Spinal cord (tissue), 10 donors: ENCODE results near the gene NLE1. TPM values are rescaled to one million over a fixed set of nuclear protein-coding genes. Genes with fewer than 3 reads are reported as not detected.
"Not testable (repeated sequence)": the region's sequence is repeated elsewhere in the genome, so short reads cannot be mapped to it uniquely, and the experiment has no call there.

Source experiments
- DNase-seq, 6 donors: peaks; one replicate each; pipeline versions ENCODE4 v3.0.0 to v3.0.0-alpha.2; 2013 to 2015; ENCODE audit warnings: low spot score in 6 of 6, low read depth in 4 of 6
- H3K27ac ChIP-seq: one replicate; pipeline ENCODE4 v1.5.1; 2013; ENCODE audit warnings: low read depth, low read length, control low read depth
- H3K27me3 ChIP-seq: one replicate; pipeline ENCODE4 v1.6.1; 2013; ENCODE audit warnings: low read length; ENCODE audit not compliant: control insufficient read depth, insufficient read depth
- H3K36me3 ChIP-seq: one replicate; pipeline ENCODE4 v1.6.1; 2013; ENCODE audit warnings: low read length; ENCODE audit not compliant: control insufficient read depth, insufficient read depth
- H3K4me1 ChIP-seq: one replicate; pipeline ENCODE4 v1.6.1; 2013; ENCODE audit warnings: low read length; ENCODE audit not compliant: control insufficient read depth, insufficient read depth
- H3K4me3 ChIP-seq: one replicate; pipeline ENCODE4 v1.5.1; 2013; ENCODE audit warnings: low read depth, low read length, control low read depth
- H3K9me3 ChIP-seq: one replicate; pipeline ENCODE4 v1.6.1; 2013; ENCODE audit warnings: low read length; ENCODE audit not compliant: control insufficient read depth, insufficient read depth
- WGBS: methylation state at CpG from one replicate; pipeline ENCODE4 v1.1.5; 2013; ENCODE audit warnings: missing lambda C conversion rate; ENCODE audit not compliant: insufficient coverage; 5-methylcytosine and 5-hydroxymethylcytosine counted together
- long read RNA-seq, 4 donors: transcript quantifications; one replicate each; lab custom pipeline, GENCODE V29; 2026
- polyA plus RNA-seq, 2 donors: library from polyadenylated mRNA; unstranded; fragments of 120-200 nt; gene quantifications; one replicate each; pipeline ENCODE4 v1.2.1, GENCODE V29; 2013; ENCODE audit not compliant: insufficient read length in 2 of 2
- total RNA-seq, 2 donors: library from RNA; depleted of rRNA in 1 of 2; stranded (reverse); fragments of 120-200 nt in 1 of 2; fragments of >200 nt in 1 of 2; gene quantifications; one replicate each; pipeline versions ENCODE4 v1.2.3 to v1.2.4, GENCODE V29; 2013 to 2014
- donor health status: healthy.

Gene NLE1
- total RNA-seq: 10 to 100 TPM; 14.2 to 14.3 TPM
- polyA plus RNA-seq: 10 to 100 TPM; 23.7 to 26.1 TPM
- long read RNA-seq, donor 1, full-length matches to known transcripts: 5 of 5 reads
- long read RNA-seq, donor 1, partial matches to known transcripts: 0 of 5 reads
- long read RNA-seq, donor 1, other reads (novel, unspliced or antisense): 0 of 5 reads
- long read RNA-seq, donor 2, full-length matches to known transcripts: 2 of 2 reads
- long read RNA-seq, donor 2, partial matches to known transcripts: 0 of 2 reads
- long read RNA-seq, donor 2, other reads (novel, unspliced or antisense): 0 of 2 reads
- long read RNA-seq, donor 3, full-length matches to known transcripts: 3 of 3 reads
- long read RNA-seq, donor 3, partial matches to known transcripts: 0 of 3 reads
- long read RNA-seq, donor 3, other reads (novel, unspliced or antisense): 0 of 3 reads
- long read RNA-seq, donor 4, partial matches to known transcripts: 0 of 4 reads
- long read RNA-seq, donor 4, other reads (novel, unspliced or antisense): 0 of 4 reads

DNA sequence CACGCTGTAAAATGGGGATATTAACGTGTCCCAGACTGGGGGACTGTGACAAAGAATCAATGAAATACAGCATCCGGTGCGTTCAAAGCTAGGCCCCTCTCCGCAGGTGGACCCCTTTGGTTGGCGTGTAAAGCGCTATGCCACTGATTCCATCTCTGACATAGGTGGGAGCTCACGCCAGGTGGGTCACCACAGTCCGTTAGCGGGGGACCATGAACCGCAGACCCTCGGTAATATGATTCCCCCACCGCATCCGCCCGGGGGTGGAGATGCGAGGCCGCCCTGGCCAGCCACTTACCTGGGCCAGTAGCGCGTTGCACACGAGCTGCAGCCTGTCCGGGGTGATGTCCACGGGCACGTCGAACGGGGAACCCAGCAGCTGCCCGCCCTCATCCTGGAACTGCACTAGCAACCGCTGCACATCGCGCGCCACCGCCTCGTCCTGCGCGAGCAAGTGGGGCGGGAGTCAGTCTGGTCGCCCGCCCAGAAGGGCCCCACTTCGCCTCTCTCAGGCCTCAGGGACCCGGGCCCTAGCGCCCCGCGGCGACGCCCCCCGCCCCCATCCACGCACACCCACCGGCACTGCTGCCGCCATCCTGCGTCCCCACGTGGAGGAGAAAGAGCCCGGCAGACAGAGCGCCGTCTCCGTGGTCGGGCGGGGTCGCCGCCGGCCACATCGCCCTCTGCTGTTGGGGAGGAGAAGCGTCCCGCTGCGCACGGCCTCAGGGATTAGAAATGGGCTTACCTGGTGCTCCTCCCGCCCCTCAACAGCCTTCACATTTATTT is at the start of gene NLE1:
NLE1 (minus strand) TSS at position 623 of the 786 bp plus-strand sequence; CDS start at position 595, 28 bp downstream.
- peak; percentile 31 to 95 (median 69) for DNase-seq
- WGBS: under 1% methylated on average over 64 of the region's 65 CpGs
- Histone ChIP-seq H3K4me3 (peak within 1 kb of the TSS; percentile 60), H3K27me3 (no peaks in the 10 kb centered on the region), H3K4me1 (peaks cover 15% of the 10 kb centered on the region), H3K36me3 (peaks cover 27% of the 10 kb centered on the region), H3K9me3 (no peaks in the 10 kb centered on the region), H3K27ac (no peak within 1 kb of the TSS)

DNA sequence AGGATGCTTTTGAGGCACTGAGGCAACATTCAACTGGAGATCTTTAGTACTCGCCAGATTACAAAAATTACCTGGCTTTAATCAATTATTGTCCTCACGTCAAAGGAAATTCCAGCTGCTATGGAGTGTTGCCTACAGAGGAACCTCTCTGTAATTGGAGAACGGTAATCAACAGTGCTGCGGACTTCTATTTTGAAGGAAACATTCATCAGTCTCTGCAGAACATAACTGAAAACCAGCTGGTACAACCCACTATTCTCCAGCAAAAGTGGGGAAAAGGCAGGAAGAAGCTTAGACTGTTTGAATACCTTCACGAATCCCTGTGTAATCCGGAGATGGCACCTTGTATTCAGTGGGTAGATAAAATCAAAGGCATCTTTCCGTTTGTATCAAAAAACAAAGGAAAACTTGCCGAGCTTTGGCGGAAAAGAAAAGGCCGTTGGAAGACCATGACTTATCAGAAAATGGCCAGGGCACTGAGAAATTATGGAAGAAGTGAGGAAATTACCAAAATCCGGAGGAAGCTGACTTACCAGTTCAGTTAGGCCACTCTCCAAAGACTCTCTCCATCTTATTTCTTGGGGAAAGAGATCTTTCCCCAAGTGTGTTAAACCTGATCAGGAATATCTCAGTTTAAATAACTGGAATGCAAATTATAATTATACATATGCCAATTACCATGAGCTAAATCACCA is 49.0 kb upstream of the NLE1 start:
- WGBS: 70% methylated on average over 6 of the region's 11 CpGs
- H3K4me1 ChIP-seq: no peaks in the 10 kb centered on the region
- H3K4me3 ChIP-seq: no peak overlapping the region
- H3K36me3 ChIP-seq: no peaks in the 10 kb centered on the region
- no peak overlapping the region for H3K27ac ChIP-seq
- no peak for DNase-seq
- no peaks in the 10 kb centered on the region for H3K27me3 ChIP-seq
- H3K9me3 ChIP-seq: no peaks in the 10 kb centered on the region

DNA sequence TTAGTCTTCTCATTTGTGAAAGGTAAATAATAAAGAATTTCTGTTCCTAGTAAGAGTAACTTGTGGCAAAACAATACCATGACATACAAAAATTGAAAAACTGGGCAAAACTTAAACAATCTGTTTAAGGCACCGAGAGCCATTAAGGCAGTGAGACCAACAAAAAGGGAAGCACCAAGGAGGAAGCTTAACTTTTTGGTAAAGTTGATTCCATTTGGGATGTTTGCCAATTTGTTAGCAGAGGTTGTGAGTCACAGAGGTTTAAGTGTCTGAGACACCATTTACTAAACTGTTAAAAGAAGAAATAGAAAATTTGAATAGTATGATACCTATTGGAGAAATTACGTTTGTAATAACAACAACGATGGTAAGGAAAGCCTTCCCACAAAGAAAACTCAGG is 47.2 kb upstream of the NLE1 start:
- no peak for DNase-seq
- no peak overlapping the region for H3K4me3 ChIP-seq
- no peak overlapping the region for H3K27ac ChIP-seq
- WGBS: 80% methylated on average over 1 of the region's 3 CpGs
- H3K4me1 ChIP-seq: no peaks in the 10 kb centered on the region
- H3K27me3 ChIP-seq: no peaks in the 10 kb centered on the region
- H3K36me3 ChIP-seq: no peaks in the 10 kb centered on the region
- no peaks in the 10 kb centered on the region for H3K9me3 ChIP-seq

DNA sequence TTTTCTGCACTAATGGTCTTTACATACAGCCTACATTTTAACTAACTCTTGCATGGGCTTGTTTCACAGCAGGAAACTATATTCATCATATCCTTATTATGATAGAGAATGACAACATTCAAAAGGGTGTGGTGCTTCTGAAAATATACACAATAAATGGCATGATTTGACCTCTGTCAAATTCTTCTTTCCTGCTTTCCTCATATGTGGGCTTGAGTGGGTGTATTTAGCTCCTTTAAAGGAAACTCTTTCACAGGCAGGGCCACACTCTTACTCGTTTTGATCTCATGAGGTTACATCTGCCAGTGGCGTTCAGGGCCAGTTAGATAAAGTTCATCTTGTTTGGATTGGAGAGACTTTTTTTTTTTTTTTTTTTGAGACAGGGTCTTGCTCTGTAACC is 46.0 kb upstream of the NLE1 start:
- Histone ChIP-seq H3K27me3 (no peaks in the 10 kb centered on the region), H3K27ac (no peak overlapping the region), H3K4me1 (no peaks in the 10 kb centered on the region), H3K36me3 (no peaks in the 10 kb centered on the region), H3K4me3 (no peak overlapping the region), H3K9me3 (no peaks in the 10 kb centered on the region)
- WGBS: 40% methylated on average over 1 of the region's 2 CpGs
- DNase-seq: no peak

DNA sequence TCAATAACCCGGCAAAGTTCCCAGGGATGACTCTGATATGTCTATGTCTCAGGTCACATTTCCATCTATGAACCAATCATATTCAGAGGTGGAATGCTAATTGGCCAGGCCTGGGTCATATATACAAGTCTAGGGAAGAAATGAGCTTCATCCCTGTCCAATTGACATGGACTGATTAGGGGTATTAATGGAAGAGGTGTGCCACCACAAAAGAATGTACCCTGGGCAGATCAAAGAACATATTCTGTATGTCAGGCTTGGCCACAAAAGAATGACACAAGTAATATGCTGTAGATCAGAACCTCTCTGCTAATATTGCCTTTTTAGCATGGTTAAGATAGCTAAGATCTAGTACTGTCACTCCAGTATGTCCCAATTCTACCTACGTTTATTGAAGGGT is 45.4 kb upstream of the NLE1 start:
- no peak for DNase-seq
- no CpG with 5 or more reads among the region's 2 CpGs for whole genome bisulfite sequencing

DNA sequence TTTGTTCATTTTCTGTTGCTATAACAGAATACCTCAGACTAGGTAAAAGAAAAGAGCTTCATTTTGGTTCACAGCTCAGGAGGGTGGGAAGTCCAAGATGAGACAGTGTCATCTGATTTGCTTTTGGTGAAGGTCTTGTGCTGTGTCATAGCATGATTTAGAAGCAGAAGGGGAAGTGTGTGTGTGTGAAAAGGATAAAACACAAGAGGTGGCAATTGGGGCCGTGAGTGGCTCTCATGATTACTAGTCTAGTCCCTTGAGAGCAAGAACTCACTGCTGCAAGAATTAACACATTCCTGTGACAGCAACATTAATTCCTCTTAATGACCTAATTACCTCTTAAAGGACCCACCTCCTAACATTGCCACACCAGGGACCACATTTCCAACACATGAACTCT is 43.7 kb upstream of the NLE1 start:
- Histone ChIP-seq H3K36me3 (no peaks in the 10 kb centered on the region), H3K4me1 (no peaks in the 10 kb centered on the region), H3K27me3 (no peaks in the 10 kb centered on the region), H3K4me3 (no peak overlapping the region), H3K9me3 (no peaks in the 10 kb centered on the region), H3K27ac (no peak overlapping the region)
- WGBS: no CpG with 5 or more reads among the region's 1 CpG
- no peak for DNase-seq

More for the DNA sequence above, 45.4 kb upstream of the NLE1 start:
- H3K4me3 ChIP-seq: no peak overlapping the region
- H3K36me3 ChIP-seq: no peaks in the 10 kb centered on the region
- H3K27ac ChIP-seq: no peak overlapping the region
- H3K9me3 ChIP-seq: no peaks in the 10 kb centered on the region
- no peaks in the 10 kb centered on the region for H3K27me3 ChIP-seq
- no peaks in the 10 kb centered on the region for H3K4me1 ChIP-seq

DNA sequence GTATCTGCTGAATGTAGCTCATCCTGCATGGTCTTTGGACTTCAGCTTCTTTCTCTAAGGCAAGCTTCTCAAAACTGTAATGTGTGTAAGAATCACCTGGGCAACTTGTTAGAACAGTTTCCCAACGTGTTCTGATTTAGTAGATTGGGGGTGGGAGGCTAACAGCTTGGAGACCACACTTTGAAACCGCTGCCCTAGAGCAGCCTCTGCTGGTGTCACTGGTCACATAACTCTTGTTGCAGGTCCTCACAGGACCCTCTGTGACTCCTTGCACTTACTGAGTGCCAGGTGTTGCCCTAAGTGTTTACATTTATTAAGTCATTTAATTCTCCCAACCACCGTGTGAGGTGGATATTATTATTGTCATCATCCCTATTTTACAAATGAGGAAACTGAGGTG is 42.2 kb upstream of the NLE1 start:
- Histone ChIP-seq H3K27me3 (no peaks in the 10 kb centered on the region), H3K27ac (no peak overlapping the region), H3K9me3 (no peaks in the 10 kb centered on the region), H3K36me3 (no peaks in the 10 kb centered on the region), H3K4me1 (no peaks in the 10 kb centered on the region), H3K4me3 (no peak overlapping the region)
- no peak for DNase-seq
- WGBS: no CpG with 5 or more reads among the region's 3 CpGs

DNA sequence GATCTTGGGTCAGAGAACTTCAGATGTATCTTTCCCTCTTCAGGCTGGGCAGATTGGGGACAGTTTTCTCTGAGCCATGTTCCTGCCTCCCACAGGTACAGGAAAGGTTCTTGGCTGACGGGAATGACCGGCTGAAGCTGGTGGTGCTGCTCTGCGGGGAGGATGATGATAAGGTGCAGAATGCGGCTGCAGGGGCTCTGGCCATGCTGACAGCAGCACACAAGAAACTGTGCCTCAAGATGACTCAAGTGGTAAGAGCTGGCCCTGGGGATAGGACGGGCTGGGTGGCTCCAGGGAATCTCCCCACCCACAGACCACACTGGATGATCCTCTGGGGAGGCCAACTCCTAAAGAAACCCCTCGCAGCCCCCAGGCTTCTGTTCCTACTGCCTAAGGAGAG is 41.2 kb upstream of the NLE1 start:
- WGBS: 80% methylated on average over 1 of the region's 6 CpGs
- DNase-seq: no peak
- no peaks in the 10 kb centered on the region for H3K36me3 ChIP-seq
- H3K4me1 ChIP-seq: no peaks in the 10 kb centered on the region
- H3K27me3 ChIP-seq: no peaks in the 10 kb centered on the region
- no peaks in the 10 kb centered on the region for H3K9me3 ChIP-seq
- H3K4me3 ChIP-seq: no peak overlapping the region
- H3K27ac ChIP-seq: no peak overlapping the region

DNA sequence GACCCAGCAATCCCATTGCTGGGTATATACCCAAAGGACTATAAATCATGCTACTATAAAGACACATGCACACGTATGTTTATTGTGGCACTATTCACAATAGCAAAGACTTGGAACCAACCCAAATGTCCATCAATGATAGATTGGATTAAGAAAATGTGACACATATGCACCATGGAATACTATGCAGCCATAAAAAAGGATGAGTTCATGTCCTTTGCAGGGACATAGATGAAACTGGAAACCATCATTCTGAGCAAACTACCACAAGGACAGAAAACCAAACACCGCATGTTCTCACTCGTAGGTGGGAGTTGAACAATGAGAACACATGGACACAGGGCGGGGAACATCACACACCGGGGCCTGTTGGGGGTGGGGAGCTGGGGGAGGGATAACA is 37.3 kb upstream of the NLE1 start:
- 100% methylated on average over 1 of the region's 5 CpGs for WGBS
- not testable (repeated sequence) for H3K27me3 ChIP-seq, H3K27ac ChIP-seq, H3K36me3 ChIP-seq, H3K9me3 ChIP-seq, H3K4me3 ChIP-seq, H3K4me1 ChIP-seq, DNase-seq
